GM21576 (cell line): Measurements from ENCODE around the gene GEMIN7.
A peak's percentile ranks its signal among the peaks of the same experiment; 100 is the strongest.

Experiments used
- ATAC-seq: cut with Tn5 transposase; IDR thresholded peaks from one replicate; pipeline ENCODE4 v1.9.1; 2021; ENCODE audit warnings: mild to moderate bottlenecking, moderate library complexity; ENCODE audit not compliant: unreplicated experiment

The GEMIN7 gene

GRCh38 chr19:45125360-45125759 is 46.3 kb downstream of the GEMIN7 start:
- no peak for ATAC-seq

GRCh38 chr19:45125975-45126493 is 47.0 kb downstream of the GEMIN7 start:
- peak; percentile 43 for ATAC-seq

DNA sequence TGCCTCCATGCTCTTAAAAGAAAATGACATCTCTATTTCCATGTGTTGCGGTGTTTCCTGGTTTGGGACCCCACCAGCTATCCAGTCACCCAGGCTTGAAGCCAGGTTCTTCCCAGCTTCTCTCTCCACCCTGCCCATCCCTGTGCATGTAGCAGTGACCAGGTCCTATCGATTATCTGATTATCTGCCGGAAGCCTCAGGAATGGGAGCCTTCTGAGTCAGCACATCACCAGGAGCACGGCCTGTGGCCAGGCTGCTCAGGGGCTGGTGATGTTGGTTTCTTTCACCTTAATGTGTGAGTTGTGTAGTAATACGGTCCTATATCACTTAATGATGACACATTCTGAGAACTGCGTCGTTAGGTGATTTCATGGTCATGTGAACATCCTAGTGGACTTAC is 47.6 kb downstream of the GEMIN7 start:
- no peak for ATAC-seq

DNA sequence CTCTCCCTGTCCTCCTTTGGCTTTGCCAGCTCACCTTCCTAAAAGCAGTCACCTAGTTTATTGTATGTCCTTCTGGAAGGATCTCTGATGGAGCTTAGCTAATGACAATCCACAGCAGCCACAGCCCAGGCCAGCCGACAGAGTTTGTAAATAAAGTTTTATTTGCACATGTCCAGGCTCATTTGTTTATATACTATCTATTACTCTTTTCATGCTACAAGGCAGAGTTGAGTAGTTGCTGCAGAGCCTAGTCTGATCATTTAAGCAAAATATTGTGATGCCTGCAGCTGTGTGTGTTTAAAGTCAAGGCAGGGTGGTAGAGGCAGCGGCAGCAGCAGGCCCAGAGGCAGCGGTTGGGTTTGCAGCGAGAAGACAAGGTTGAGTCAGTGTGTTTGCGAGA is 49.1 kb downstream of the GEMIN7 start:
- ATAC-seq: no peak

- no peak for ATAC-seq
These were observed 49.7 kb downstream of the GEMIN7 start for GRCh38 chr19:45128806-45129205.

- ATAC-seq: no peak
These were observed 51.2 kb downstream of the GEMIN7 start for GRCh38 chr19:45130236-45130635.

DNA sequence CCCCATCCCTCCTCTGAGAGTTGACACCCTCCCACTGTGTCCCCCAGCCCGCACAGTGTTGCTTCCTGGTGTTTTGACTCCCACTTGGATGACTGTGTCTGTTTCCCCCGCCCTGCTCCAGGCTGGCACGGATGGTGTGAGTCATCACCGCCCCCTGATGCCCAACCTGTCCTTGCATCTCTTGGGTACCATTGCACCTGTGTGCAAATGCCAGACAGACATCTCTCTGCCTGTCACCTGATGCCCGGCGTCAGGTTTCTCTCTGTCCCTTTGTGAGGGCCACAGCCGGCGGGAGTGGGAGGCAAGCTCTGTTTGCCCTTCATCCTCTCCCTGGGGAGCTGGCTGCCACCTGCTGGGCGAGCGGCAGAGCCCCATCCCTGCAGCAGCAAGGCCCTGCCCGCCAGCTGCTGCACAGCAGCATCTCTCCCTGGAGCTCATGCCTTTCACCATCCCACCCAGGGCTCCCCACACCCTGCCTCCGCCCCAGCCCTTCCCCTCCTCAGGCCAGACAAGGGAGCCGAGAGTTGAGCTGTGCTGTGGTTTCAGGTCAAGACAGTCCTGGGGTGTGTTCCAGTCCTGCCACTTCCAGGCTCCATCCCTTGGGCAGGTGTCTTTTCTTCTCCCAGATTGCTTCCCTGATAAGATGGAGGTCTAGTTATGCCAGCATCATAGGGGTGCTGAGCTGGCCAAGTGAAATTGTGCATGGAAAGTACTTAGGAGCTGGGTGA is 52.0 kb downstream of the GEMIN7 start:
- no peak for ATAC-seq

DNA sequence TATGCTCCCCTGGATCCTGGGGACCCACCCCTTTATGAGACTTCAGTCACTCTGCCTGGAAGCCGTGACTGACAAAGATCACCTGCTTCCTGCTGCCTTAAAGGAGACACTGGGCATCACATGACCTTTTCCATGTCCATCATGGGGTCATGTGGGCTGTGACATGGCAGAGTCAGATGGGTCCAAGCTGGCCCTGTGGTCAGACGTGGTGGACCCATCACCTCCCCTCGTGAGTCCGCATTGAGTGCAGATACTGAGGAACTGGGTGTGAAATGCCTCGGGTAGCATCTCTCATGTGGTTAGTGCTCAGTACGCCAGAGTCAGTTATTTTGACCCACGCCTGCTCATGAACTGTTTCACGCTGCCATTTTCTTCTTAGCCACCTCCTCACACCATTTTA is 54.6 kb downstream of the GEMIN7 start:
- no peak for ATAC-seq

GRCh38 chr19:45135176-45135885 is 56.3 kb downstream of the GEMIN7 start:
- ATAC-seq: no peak

GRCh38 chr19:45136507-45137178 is 57.6 kb downstream of the GEMIN7 start:
- ATAC-seq: no peak

- peak; percentile 69 for ATAC-seq
These were observed 58.2 kb downstream of the GEMIN7 start for GRCh38 chr19:45137179-45137761.

DNA sequence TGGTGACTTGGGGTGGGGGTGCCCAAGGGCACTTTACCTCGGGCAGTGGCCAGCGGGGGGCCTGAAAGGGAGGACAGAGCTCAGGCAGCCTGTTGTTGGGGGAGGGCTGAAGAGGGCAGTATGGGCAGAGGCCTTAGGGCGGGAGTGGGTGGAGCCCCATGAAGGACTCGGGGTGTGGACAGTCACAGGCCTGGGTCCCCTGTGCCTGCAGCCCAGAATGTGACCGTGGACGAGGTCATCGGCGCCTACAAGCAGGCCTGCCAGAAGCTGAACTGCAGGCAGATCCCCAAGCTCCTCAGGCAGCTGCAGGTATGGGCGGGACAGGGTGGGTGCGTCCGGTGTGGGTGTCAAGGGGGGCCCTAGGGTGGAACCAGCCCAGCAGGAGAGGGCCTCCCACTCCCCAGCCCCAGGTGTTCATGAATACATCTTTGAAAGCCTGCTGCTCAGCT is 59.3 kb downstream of the GEMIN7 start:
- ATAC-seq: no peak

- ATAC-seq: no peak
These were observed 60.5 kb downstream of the GEMIN7 start for GRCh38 chr19:45139286-45140143.

- no peak for ATAC-seq
These were observed 61.1 kb downstream of the GEMIN7 start for GRCh38 chr19:45140144-45140503.

GRCh38 chr19:45140533-45140932 is 61.5 kb downstream of the GEMIN7 start:
- no peak for ATAC-seq
